Loucy (cell line): ENCODE measurements around the gene GOLGA5.
"Not testable (repeated sequence)": the region's sequence is repeated elsewhere in the genome, so short reads cannot be mapped to it uniquely, and the experiment has no call there.

Experiments used
- H2AFZ ChIP-seq: fragments of 200-600 bp; sonication (generic); 2 replicates; pipeline ENCODE4 v1.6.0; 2016; ENCODE audit warnings: antibody characterized with exemption, mild to moderate bottlenecking, low read length, moderate library complexity
- H3F3A ChIP-seq: fragments of 200-600 bp; 2 replicates; pipeline ENCODE4 v1.6.0; 2016; ENCODE audit warnings: antibody characterized with exemption, low read depth, mild to moderate bottlenecking
- H3K27me3 ChIP-seq: fragments of 200-600 bp; sonication (generic); 2 replicates; pipeline ENCODE4 v1.6.1; 2014; ENCODE audit warnings: low read length, mild to moderate bottlenecking; ENCODE audit not compliant: insufficient read depth, poor library complexity, severe bottlenecking
- H3K36me3 ChIP-seq: fragments of 200-600 bp; sonication (generic); 2 replicates; pipeline ENCODE4 v1.6.1; 2016; ENCODE audit warnings: low read length; ENCODE audit not compliant: insufficient read depth
- H3K4me1 ChIP-seq: fragments of 200-600 bp; sonication (generic); 2 replicates; pipeline ENCODE4 v1.5.1; 2014; ENCODE audit warnings: low read length, mild to moderate bottlenecking; ENCODE audit not compliant: insufficient read depth, poor library complexity, severe bottlenecking
- H3K4me2 ChIP-seq: fragments of 200-600 bp; sonication (generic); 2 replicates; pipeline ENCODE4 v1.6.0; 2014; ENCODE audit warnings: antibody characterized with exemption, low read length, low read depth, mild to moderate bottlenecking; ENCODE audit not compliant: poor library complexity, severe bottlenecking
- H3K4me3 ChIP-seq: fragments of 200-600 bp; sonication (generic); 2 replicates; pipeline ENCODE4 v1.5.1; 2014; ENCODE audit warnings: low read length, mild to moderate bottlenecking, mixed read lengths; ENCODE audit not compliant: poor library complexity, severe bottlenecking
- H3K79me2 ChIP-seq: fragments of 200-600 bp; sonication (generic); 2 replicates; pipeline ENCODE4 v1.6.1; 2014; ENCODE audit warnings: low read length; ENCODE audit not compliant: insufficient read depth
- H3K9ac ChIP-seq: fragments of 200-600 bp; sonication (generic); 2 replicates; pipeline ENCODE4 v1.6.0; 2014; ENCODE audit warnings: mild to moderate bottlenecking, low read depth, low read length, moderate library complexity; ENCODE audit not compliant: poor library complexity, severe bottlenecking
- H3K9me2 ChIP-seq: fragments of 200-600 bp; sonication (generic); replicated peaks from 2 replicates; pipeline ENCODE4 v1.6.1; 2016; ENCODE audit warnings: low read depth, low read length, mixed read lengths
- H3K9me3 ChIP-seq: fragments of 200-600 bp; sonication (generic); 2 replicates; pipeline ENCODE4 v1.6.1; 2014; ENCODE audit warnings: mild to moderate bottlenecking, antibody characterized with exemption, low read length, low read depth; ENCODE audit not compliant: insufficient read depth
- H4K20me1 ChIP-seq: fragments of 200-600 bp; sonication (generic); 2 replicates; pipeline ENCODE4 v1.6.0; 2014; ENCODE audit warnings: antibody characterized with exemption, low read length, mild to moderate bottlenecking; ENCODE audit not compliant: insufficient read depth, poor library complexity, severe bottlenecking
- CTCF ChIP-seq: fragments of 200-600 bp; sonication (generic); conservative IDR thresholded peaks from 2 replicates; pipeline ENCODE4 v1.5.1; 2014; ENCODE audit warnings: mild to moderate bottlenecking, antibody characterized with exemption, low read length
- EZH2phosphoT487 ChIP-seq: fragments of 200-600 bp; IDR thresholded peaks from 2 replicates; pipeline ENCODE4 v1.6.1; 2018; ENCODE audit warnings: antibody characterized with exemption, mild to moderate bottlenecking, moderate library complexity, borderline replicate concordance

Gene GOLGA5

GRCh38 chr14:92759300-92759678, 34.8 kb upstream of the GOLGA5 start:
- Histone ChIP-seq H3K27me3 (no peaks in the 10 kb centered on the region), H3K9me3 (no peaks in the 10 kb centered on the region), H3K36me3 (no peaks in the 10 kb centered on the region), H2AFZ (peak overlapping the region; percentile 53; the same call in 1 of the 2 replicates), H3K4me2 (peak overlapping the region; percentile 58), H3K4me1 (peaks cover 61% of the 10 kb centered on the region), H3K79me2 (no peaks in the 10 kb centered on the region), H4K20me1 (no peaks in the 10 kb centered on the region), H3F3A (no peaks in the 10 kb centered on the region), H3K4me3 (peak overlapping the region; percentile 39), H3K9me2 (no peaks in the 10 kb centered on the region), H3K9ac (peak overlapping the region; percentile 48)
- TF ChIP-seq CTCF = no peak
- TF ChIP-seq EZH2phosphoT487 = no peak

- H3K79me2 ChIP-seq = no peaks in the 10 kb centered on the region
- H3K27me3 ChIP-seq = no peaks in the 10 kb centered on the region
- TF ChIP-seq EZH2phosphoT487 (no peak), CTCF (no peak)
- H3K36me3 ChIP-seq = no peaks in the 10 kb centered on the region
- H3K9me3 ChIP-seq = no peaks in the 10 kb centered on the region
- H3K4me1 ChIP-seq = peaks cover 57% of the 10 kb centered on the region
- no peaks in the 10 kb centered on the region for H3F3A ChIP-seq
- H3K4me3 ChIP-seq = peak overlapping the region; percentile 39
- peak overlapping the region; percentile 53; the same call in 1 of the 2 replicates for H2AFZ ChIP-seq
- no peaks in the 10 kb centered on the region for H4K20me1 ChIP-seq
- peak overlapping the region; percentile 48 for H3K9ac ChIP-seq
- H3K4me2 ChIP-seq = peak overlapping the region; percentile 58
- no peaks in the 10 kb centered on the region for H3K9me2 ChIP-seq
These were observed 34.2 kb upstream of the GOLGA5 start for GRCh38 chr14:92759679-92760523.

GRCh38 chr14:92760524-92760805, 33.6 kb upstream of the GOLGA5 start:
- peak overlapping the region; percentile 48 for H3K9ac ChIP-seq
- H2AFZ ChIP-seq = no peak overlapping the region
- H3K4me2 ChIP-seq = peak overlapping the region; percentile 58
- no peaks in the 10 kb centered on the region for H4K20me1 ChIP-seq
- H3K79me2 ChIP-seq = no peaks in the 10 kb centered on the region
- H3K27me3 ChIP-seq = no peaks in the 10 kb centered on the region
- peaks cover 52% of the 10 kb centered on the region for H3K4me1 ChIP-seq
- no peaks in the 10 kb centered on the region for H3K36me3 ChIP-seq
- no peaks in the 10 kb centered on the region for H3K9me2 ChIP-seq
- H3K4me3 ChIP-seq = peak overlapping the region; percentile 39
- no peak for TF ChIP-seq EZH2phosphoT487
- TF ChIP-seq CTCF = no peak
- no peaks in the 10 kb centered on the region for H3F3A ChIP-seq
- no peaks in the 10 kb centered on the region for H3K9me3 ChIP-seq

- not testable (repeated sequence) for H2AFZ ChIP-seq, H3K4me3 ChIP-seq, H3K9me3 ChIP-seq
These were observed 30.2 kb upstream of the GOLGA5 start for GRCh38 chr14:92763666-92764631.

GRCh38 chr14:92768236-92768635, 25.9 kb upstream of the GOLGA5 start:
- H3K9me2 ChIP-seq, H3K4me3 ChIP-seq, H2AFZ ChIP-seq, H3K27me3 ChIP-seq, H3K9ac ChIP-seq, H3K79me2 ChIP-seq, H3F3A ChIP-seq, H4K20me1 ChIP-seq, H3K36me3 ChIP-seq, H3K9me3 ChIP-seq, H3K4me2 ChIP-seq: not testable (repeated sequence)
- H3K4me1 ChIP-seq = peaks cover 28% of the 10 kb centered on the region

More at GRCh38 chr14:92763666-92764631, 30.2 kb upstream of the GOLGA5 start:
- not testable (repeated sequence) for H3K9me2 ChIP-seq, H3K4me2 ChIP-seq, H3K36me3 ChIP-seq, H3K27me3 ChIP-seq, H3F3A ChIP-seq, H3K9ac ChIP-seq, H3K79me2 ChIP-seq, H4K20me1 ChIP-seq
- peaks cover 50% of the 10 kb centered on the region for H3K4me1 ChIP-seq
